Astrocyte of the cerebellum (primary cell): ENCODE data around the gene TMEM141.

Experiments used
- DNase-seq: peaks from one replicate; pipeline ENCODE4 v3.0.0-alpha.2; 2011; ENCODE audit warnings: low read depth
- H3K4me3 ChIP-seq: 2 replicates; pipeline ENCODE4 v1.5.1; 2011; ENCODE audit warnings: mild to moderate bottlenecking, low read depth, low read length, moderate library complexity
- in situ Hi-C: cut with HindIII; loops from 2 replicates; pipeline ENCODE4 v1.10.0; 2017; ENCODE audit warnings: low sequenced_read_pairs
- TF ChIP-seq, protein P1 (sequence below): IDR thresholded peaks from 2 replicates; pipeline ENCODE4 v1.5.1; 2012; ENCODE audit warnings: low read length, low read depth, moderate library complexity, mild to moderate bottlenecking; ENCODE audit errors: missing control alignments

TMEM141 gene

GRCh38 chr9:136806631-136807201 lies 15.6 kb downstream of the TMEM141 start:
- H3K4me3 ChIP-seq, result peak overlapping the region; percentile 86
- TF ChIP-seq, protein P1, sequence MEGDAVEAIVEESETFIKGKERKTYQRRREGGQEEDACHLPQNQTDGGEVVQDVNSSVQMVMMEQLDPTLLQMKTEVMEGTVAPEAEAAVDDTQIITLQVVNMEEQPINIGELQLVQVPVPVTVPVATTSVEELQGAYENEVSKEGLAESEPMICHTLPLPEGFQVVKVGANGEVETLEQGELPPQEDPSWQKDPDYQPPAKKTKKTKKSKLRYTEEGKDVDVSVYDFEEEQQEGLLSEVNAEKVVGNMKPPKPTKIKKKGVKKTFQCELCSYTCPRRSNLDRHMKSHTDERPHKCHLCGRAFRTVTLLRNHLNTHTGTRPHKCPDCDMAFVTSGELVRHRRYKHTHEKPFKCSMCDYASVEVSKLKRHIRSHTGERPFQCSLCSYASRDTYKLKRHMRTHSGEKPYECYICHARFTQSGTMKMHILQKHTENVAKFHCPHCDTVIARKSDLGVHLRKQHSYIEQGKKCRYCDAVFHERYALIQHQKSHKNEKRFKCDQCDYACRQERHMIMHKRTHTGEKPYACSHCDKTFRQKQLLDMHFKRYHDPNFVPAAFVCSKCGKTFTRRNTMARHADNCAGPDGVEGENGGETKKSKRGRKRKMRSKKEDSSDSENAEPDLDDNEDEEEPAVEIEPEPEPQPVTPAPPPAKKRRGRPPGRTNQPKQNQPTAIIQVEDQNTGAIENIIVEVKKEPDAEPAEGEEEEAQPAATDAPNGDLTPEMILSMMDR, result no peak
- in situ Hi-C loops, result no loop called here

DNA sequence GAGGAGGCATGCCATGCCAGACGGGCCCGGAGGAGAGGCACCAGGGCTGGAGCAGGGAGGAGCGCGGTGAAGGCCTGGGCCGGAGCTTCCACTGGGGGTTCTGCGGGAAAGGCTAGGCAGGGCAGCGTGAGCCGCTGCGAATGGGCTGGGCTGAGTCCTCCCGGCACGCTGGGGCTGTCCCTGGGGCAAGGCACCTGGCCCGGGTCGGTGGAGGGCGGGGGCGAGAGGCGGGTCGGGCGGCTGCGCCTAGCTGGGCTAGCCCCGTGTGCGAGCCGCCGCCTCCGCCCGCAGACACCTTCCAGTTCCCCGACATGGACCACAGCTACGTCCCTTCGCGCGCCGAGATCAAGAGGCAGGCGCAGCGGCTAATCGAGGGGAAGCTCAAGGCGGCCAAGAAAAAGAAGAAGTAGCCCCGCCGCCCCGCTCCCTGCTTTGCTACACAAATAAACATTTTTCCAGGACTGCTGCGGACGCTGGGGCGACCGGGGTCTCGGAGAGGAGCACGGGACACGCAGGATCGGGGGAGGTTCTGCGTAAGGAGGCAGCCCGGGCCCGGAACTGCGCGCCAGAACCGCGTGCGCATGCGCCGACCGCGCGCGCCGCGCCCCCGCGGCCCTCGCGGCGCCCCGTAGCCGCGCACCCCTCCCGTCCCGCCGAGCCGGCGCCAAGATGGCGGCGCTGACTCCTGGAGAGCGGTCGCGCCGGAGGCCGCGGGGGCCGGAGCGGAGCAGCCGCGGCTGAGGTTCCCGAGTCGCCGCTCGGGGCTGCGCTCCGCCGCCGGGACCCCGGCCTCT lies 16.3 kb downstream of the TMEM141 start, which contains the start of gene RABL6:
TSS of gene RABL6 (plus strand) at position 668 of the 794 bp plus-strand sequence. CDS start 249 bp downstream, outside the sequence.
- no peak for DNase-seq
- in situ Hi-C loops, result no loop called here
- H3K4me3 ChIP-seq, result peak within 1 kb of the TSS; percentile 86
- TF ChIP-seq, protein P1, result no peak

More at GRCh38 chr9:136806631-136807201, 15.6 kb downstream of the TMEM141 start:
- DNase-seq, result no peak

DNA sequence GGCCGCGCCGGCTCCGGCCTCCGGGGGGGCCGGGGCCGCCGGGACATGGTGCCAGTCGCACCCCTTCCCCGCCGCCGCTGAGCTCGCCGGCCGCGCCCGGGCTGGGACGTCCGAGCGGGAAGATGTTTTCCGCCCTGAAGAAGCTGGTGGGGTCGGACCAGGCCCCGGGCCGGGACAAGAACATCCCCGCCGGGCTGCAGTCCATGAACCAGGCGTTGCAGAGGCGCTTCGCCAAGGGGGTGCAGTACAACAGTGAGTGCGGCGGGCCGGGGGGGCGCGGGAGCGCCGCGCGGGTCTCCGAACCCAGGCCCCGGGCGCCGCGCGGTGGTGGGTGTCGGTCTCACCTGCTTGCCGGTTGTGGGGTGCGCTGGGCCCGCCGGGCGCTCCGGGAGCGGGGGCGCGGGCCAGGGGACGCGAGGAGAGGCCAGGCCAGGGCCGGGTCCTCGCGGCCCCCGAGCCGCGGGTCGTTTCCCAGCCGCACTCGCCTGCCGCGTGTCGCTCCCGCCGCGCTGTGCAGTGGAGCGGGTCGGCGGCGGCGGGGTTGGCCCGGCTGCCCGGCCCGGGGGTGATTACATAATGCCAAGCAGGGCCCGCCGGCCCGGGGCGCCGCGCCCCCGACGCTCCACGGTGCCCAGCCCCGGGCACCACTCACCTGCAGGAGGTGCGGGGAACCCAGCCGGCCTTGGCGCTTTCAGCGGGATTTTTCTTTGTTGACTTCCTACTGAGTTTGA lies 17.1 kb downstream of the TMEM141 start:
- TF ChIP-seq, protein P1, result no peak
- peak overlapping the region; percentile 86 for H3K4me3 ChIP-seq
- DNase-seq, result no peak
- in situ Hi-C loops, result no loop called here

DNA sequence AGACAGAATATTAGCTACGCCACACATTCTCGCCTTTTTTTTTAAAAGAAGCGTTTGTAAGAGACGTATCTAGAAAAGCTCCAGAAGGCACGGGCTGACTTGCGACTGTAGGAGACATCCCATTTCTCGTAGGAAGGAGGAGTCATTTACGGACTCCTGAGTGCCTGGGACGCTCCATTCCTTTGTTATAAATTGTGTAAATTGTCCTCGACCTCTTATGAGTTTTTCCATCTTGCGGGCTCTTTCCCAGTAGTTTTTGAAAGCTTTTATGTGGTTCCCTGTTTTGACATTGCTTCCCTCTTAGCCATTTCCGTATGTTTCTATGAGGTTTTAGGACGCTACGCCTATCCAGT lies 17.6 kb downstream of the TMEM141 start:
- in situ Hi-C loops, result no loop called here
- TF ChIP-seq, protein P1, result no peak
- peak overlapping the region; percentile 86 for H3K4me3 ChIP-seq
- DNase-seq, result no peak

DNA sequence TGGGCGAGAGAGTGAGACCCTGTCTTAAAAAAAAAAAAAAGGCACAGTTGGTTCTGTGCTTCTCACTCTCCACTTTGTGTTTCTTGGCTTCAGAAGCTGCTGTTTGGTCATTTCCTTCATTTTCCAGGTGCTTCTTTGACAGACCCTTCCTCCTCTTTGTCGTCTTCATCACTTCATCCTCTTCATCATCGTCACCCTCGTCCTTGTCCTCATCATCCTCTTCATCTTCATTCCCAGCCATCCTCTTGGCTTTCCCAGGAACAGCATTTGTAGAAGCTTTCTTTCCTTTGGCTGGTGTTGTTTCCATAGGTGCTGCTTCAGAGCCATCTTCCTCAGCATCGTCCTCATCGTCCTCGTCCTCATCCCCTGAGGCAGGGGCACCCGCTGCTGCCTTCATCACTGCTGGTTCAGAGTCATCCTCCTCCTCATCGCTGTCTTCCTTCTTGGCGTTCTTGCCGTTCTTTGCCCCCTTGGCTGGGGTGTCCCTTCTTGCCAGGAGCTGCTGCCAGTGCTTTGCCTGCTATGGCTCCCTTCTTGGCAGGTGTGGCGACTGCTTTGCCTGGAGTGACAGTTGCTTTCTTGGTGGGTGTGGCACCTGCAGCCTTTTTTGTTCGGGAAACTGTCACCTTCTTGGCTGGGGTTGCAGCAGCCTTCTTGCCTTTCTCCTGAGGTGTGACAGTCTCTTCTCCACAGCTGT lies 23.7 kb downstream of the TMEM141 start:
- DNase-seq, result no peak
- TF ChIP-seq, protein P1, result no peak
- in situ Hi-C loops, result loop anchor here (10.0 kb wide), 1 partner anchor 70 kb away; the partner anchor contains the start of gene TRAF2
- H3K4me3 ChIP-seq, result no peak overlapping the region

- H3K4me3 ChIP-seq, result no peak overlapping the region
- TF ChIP-seq, protein P1, result no peak
- in situ Hi-C loops, result loop anchor here (10.0 kb wide), 1 partner anchor 69 kb away; the partner anchor contains the start of gene TRAF2
- no peak for DNase-seq
Observed at GRCh38 chr9:136815422-136815782, 24.3 kb downstream of the TMEM141 start.
